Measurements from ENCODE around the gene HS2ST1. TPM values are rescaled to one million over a fixed set of nuclear protein-coding genes. Genes with fewer than 3 reads are reported as not detected.

The HS2ST1 gene
- total RNA-seq, 3 donors from 2014 or later: 20.9 to 24.5 (median 21.7) TPM

- no peak for ATAC-seq
- TF ChIP-seq, protein P1, sequence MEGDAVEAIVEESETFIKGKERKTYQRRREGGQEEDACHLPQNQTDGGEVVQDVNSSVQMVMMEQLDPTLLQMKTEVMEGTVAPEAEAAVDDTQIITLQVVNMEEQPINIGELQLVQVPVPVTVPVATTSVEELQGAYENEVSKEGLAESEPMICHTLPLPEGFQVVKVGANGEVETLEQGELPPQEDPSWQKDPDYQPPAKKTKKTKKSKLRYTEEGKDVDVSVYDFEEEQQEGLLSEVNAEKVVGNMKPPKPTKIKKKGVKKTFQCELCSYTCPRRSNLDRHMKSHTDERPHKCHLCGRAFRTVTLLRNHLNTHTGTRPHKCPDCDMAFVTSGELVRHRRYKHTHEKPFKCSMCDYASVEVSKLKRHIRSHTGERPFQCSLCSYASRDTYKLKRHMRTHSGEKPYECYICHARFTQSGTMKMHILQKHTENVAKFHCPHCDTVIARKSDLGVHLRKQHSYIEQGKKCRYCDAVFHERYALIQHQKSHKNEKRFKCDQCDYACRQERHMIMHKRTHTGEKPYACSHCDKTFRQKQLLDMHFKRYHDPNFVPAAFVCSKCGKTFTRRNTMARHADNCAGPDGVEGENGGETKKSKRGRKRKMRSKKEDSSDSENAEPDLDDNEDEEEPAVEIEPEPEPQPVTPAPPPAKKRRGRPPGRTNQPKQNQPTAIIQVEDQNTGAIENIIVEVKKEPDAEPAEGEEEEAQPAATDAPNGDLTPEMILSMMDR (IDR thresholded peaks at IDR 0.05): no peak
- intact Hi-C loops (cut with DNase I, micrococcal nuclease): loop anchor here in 1 of 2 donors (10.0 kb wide), 1 partner anchor 165 kb away; no protein-coding TSS in a partner anchor
- Histone ChIP-seq H3K4me1 (ENCODE audit: low read depth) (no peaks in the 10 kb centered on the region), H3K4me3 (no peak overlapping the region), H3K36me3 (ENCODE audit: low read depth) (no peaks in the 10 kb centered on the region), H3K9me3 (no peaks in the 10 kb centered on the region)
- DNase-seq: no peak
Measured at GRCh38 chr1:87129606-87130005, 215.2 kb downstream of the HS2ST1 start.

DNA sequence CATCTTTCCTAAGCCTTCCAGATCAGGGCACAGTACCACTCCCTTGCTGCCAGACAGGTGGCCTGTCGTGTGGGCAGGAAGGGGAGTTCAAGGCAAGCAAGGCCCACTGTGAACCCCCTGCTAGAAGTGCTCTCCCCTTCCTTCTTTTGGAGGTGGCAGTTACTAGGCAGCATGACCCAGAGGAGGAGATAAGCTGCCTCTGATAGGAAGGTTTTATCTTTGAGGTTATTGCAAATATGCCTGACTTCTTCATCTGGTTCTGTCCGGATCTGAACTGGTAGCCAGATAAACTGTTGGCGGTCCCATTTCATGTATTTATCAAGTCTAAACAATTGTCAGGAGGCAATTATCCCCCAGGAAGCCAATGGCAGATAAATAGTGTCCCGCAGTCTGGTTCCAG, 216.0 kb downstream of the HS2ST1 start:
- ATAC-seq (no peak), DNase-seq (no peak)
- intact Hi-C loops (cut with DNase I, micrococcal nuclease): loop anchor here in 1 of 2 donors (10.0 kb wide), 1 partner anchor 164 kb away; no protein-coding TSS in a partner anchor
- Histone ChIP-seq H3K4me1 (ENCODE audit: low read depth) (no peaks in the 10 kb centered on the region), H3K36me3 (ENCODE audit: low read depth) (no peaks in the 10 kb centered on the region), H3K9me3 (no peaks in the 10 kb centered on the region), H3K4me3 (no peak overlapping the region)
- TF ChIP-seq, protein P1 (IDR thresholded peaks at IDR 0.05): no peak

DNA sequence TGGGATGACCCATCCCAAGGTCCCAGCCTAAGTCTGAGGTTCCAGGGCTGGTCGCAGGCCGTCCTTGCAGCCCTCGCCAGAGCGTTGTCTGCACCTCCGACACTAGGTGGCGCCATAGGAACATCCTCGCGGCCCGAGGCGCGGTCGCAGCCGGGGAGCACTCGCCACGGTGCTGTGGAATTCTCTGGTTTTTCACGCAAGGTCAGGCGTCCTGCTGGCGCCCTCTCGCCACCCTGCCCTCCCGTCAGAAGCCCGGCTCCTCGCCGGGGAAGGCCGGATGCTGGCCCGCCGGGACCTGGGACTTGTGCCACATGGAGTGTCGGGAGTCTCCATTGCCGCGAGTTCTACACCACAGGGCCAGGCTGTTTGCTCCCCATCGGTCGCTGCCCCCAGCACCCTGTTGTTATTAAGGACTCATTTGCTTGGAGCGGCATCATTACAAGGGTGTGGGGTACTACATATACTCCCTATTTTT, 217.4 kb downstream of the HS2ST1 start:
- H3K4me1 ChIP-seq (ENCODE audit: low read depth): no peaks in the 10 kb centered on the region
- H3K4me3 ChIP-seq: no peak overlapping the region
- TF ChIP-seq, protein P1 (IDR thresholded peaks at IDR 0.05): peak; percentile 92
- no peaks in the 10 kb centered on the region for H3K36me3 ChIP-seq (ENCODE audit: low read depth)
- intact Hi-C loops (cut with DNase I, micrococcal nuclease): loop anchor here in 1 of 2 donors (10.0 kb wide), 1 partner anchor 163 kb away; no protein-coding TSS in a partner anchor
- ATAC-seq (peak; percentile 95), DNase-seq (peak; percentile 78 to 82 (median 79))
- no peaks in the 10 kb centered on the region for H3K9me3 ChIP-seq

DNA sequence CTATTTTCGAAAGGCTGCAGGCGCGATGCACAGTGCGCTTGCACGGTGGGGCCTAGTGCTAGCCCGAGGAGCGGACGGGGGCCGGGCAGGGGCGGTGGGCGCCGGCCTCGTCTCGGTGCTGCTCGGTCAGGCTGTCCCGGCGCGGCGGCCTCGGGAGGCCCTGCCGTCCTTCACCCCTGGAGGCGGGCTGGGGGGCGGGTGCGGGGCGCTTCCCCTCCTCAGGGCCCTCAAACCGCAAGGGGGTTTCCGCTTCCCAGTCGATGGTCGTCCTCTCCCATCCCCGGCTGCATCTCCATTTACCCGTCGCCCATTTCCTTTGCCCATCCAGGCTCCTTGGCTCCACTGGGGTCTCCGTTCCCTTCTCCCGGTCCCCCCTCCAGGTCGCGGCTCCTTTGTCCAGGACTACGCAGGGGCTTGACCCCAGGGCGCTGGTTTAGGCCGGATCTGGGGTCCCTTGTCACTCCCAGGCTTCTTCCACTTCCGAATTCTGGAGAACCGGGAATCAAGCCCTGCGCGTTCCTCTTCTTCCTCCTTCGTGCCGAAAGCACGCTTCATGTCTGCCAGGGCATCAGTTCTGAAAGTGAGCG, 217.9 kb downstream of the HS2ST1 start:
- intact Hi-C loops (cut with DNase I, micrococcal nuclease): loop anchor here in 1 of 2 donors (10.0 kb wide), 1 partner anchor 162 kb away; no protein-coding TSS in a partner anchor
- DNase-seq: no peak

DNA sequence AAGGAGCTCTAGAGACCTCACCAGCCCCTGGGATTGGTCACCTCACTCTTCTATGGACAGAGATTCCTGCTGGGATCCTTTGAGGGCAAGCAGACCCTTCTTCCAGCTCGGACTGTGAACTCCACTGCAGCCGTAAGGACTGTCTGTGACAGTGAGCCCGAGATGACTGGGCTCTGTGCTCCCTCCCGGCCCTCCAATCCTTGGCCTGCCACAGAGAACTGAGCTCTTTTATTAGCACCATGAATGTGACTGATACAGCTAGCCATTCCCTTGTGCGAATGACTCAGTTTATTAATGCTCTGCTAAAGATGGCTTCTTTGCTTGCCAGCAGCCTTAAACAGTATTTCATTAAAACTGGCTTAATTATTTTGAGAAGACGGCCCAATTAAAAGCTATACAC, 219.6 kb downstream of the HS2ST1 start:
- Histone ChIP-seq H3K4me1 (ENCODE audit: low read depth) (no peaks in the 10 kb centered on the region), H3K36me3 (ENCODE audit: low read depth) (no peaks in the 10 kb centered on the region), H3K9me3 (no peaks in the 10 kb centered on the region), H3K4me3 (no peak overlapping the region)
- TF ChIP-seq, protein P1 (IDR thresholded peaks at IDR 0.05): no peak
- intact Hi-C loops (cut with DNase I, micrococcal nuclease): loop anchor here in 1 of 2 donors (10.0 kb wide), 1 partner anchor 161 kb away; no protein-coding TSS in a partner anchor
- DNase-seq: no peak
- no peak for ATAC-seq

More for the DNA sequence above, 217.9 kb downstream of the HS2ST1 start:
- Histone ChIP-seq H3K36me3 (ENCODE audit: low read depth) (no peaks in the 10 kb centered on the region), H3K4me3 (no peak overlapping the region), H3K4me1 (ENCODE audit: low read depth) (no peaks in the 10 kb centered on the region), H3K9me3 (no peaks in the 10 kb centered on the region)
- peak; percentile 6 for ATAC-seq
- TF ChIP-seq, protein P1 (IDR thresholded peaks at IDR 0.05): no peak

Data from mucosa of descending colon (tissue), 3 donors.